ENCODE results near the gene METTL8. TPM values are rescaled to one million over a fixed set of nuclear protein-coding genes. Genes with fewer than 3 reads are reported as not detected.

METTL8 gene
- polyA plus RNA-seq, 2 of the 4 experiments (the other 2 are of a cell fraction), result 21.8 to 58.3 TPM

GRCh38 chr2:171293661-171294060, 140.1 kb downstream of the METTL8 start:
- TF ChIP-seq SREBF2 (IDR thresholded peaks at IDR 0.05) (no peak), GATA3 (IDR thresholded peaks at IDR 0.05; ENCODE audit: borderline replicate concordance) (no peak), RARB (CRISPR knock-in tag; IDR thresholded peaks at IDR 0.05) (no peak), MYC (IDR thresholded peaks at IDR 0.05; ENCODE audit: borderline replicate concordance, low read length) (no peak), POLR2A (IDR thresholded peaks at IDR 0.05; ENCODE audit: low read length) (no peak), ZFP36 (IDR thresholded peaks at IDR 0.05; ENCODE audit: borderline replicate concordance, partially characterized antibody) (no peak), HOXB13 (CRISPR knock-in tag; IDR thresholded peaks at IDR 0.05; ENCODE audit: low read depth) (no peak), BHLHE40 (IDR thresholded peaks at IDR 0.05; ENCODE audit: low read depth, low read length) (no peak), FOXS1 (CRISPR knock-in tag; IDR thresholded peaks at IDR 0.05) (no peak)
- TF ChIP-seq, protein P1, sequence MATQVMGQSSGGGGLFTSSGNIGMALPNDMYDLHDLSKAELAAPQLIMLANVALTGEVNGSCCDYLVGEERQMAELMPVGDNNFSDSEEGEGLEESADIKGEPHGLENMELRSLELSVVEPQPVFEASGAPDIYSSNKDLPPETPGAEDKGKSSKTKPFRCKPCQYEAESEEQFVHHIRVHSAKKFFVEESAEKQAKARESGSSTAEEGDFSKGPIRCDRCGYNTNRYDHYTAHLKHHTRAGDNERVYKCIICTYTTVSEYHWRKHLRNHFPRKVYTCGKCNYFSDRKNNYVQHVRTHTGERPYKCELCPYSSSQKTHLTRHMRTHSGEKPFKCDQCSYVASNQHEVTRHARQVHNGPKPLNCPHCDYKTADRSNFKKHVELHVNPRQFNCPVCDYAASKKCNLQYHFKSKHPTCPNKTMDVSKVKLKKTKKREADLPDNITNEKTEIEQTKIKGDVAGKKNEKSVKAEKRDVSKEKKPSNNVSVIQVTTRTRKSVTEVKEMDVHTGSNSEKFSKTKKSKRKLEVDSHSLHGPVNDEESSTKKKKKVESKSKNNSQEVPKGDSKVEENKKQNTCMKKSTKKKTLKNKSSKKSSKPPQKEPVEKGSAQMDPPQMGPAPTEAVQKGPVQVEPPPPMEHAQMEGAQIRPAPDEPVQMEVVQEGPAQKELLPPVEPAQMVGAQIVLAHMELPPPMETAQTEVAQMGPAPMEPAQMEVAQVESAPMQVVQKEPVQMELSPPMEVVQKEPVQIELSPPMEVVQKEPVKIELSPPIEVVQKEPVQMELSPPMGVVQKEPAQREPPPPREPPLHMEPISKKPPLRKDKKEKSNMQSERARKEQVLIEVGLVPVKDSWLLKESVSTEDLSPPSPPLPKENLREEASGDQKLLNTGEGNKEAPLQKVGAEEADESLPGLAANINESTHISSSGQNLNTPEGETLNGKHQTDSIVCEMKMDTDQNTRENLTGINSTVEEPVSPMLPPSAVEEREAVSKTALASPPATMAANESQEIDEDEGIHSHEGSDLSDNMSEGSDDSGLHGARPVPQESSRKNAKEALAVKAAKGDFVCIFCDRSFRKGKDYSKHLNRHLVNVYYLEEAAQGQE (IDR thresholded peaks at IDR 0.05), result no peak
- TF ChIP-seq, protein P2, sequence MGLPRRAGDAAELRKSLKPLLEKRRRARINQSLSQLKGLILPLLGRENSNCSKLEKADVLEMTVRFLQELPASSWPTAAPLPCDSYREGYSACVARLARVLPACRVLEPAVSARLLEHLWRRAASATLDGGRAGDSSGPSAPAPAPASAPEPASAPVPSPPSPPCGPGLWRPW (IDR thresholded peaks at IDR 0.05), result no peak
- DNase-seq (ENCODE audit: low read depth in 1 of 2, low spot score in 1 of 2), result no peak
- Histone ChIP-seq H3K4me1 (no peaks in the 10 kb centered on the region), H3K4me2 (no peak overlapping the region), H3K27ac (no peak overlapping the region), H3K9me3 (no peaks in the 10 kb centered on the region), H3K4me3 (no peak overlapping the region)
- no peak for ATAC-seq
- FAIRE-seq, result no peak
- POLR2A ChIA-PET, result no interaction called here
- CTCF ChIA-PET, result no interaction called here
- WGBS (ENCODE audit: missing lambda C conversion rate), result 68% methylated on average over 5 of the region's 5 CpGs

- Histone ChIP-seq H3K27ac (no peak overlapping the region), H3K4me3 (no peak overlapping the region), H3K4me2 (no peak overlapping the region), H3K9me3 (no peaks in the 10 kb centered on the region), H3K4me1 (no peaks in the 10 kb centered on the region)
- TF ChIP-seq MAZ (IDR thresholded peaks at IDR 0.05; ENCODE audit: borderline replicate concordance, low read depth, low read length), result no peak
- TF ChIP-seq CEBPB (IDR thresholded peaks at IDR 0.05), result no peak
- TF ChIP-seq, protein P3, sequence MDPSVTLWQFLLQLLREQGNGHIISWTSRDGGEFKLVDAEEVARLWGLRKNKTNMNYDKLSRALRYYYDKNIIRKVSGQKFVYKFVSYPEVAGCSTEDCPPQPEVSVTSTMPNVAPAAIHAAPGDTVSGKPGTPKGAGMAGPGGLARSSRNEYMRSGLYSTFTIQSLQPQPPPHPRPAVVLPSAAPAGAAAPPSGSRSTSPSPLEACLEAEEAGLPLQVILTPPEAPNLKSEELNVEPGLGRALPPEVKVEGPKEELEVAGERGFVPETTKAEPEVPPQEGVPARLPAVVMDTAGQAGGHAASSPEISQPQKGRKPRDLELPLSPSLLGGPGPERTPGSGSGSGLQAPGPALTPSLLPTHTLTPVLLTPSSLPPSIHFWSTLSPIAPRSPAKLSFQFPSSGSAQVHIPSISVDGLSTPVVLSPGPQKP (IDR thresholded peaks at IDR 0.05; ENCODE audit: low read depth, low read length), result no peak
- TF ChIP-seq, protein P1 (IDR thresholded peaks at IDR 0.05), result no peak
- TF ChIP-seq E2F6 (IDR thresholded peaks at IDR 0.05; ENCODE audit: borderline replicate concordance, low read depth), result no peak
- no peak for TF ChIP-seq RNF2 (IDR thresholded peaks at IDR 0.05; ENCODE audit: borderline replicate concordance, low read depth)
- no peak for TF ChIP-seq RAD21 (conservative IDR thresholded peaks at IDR 0.05 in 1 of 2, IDR thresholded peaks at IDR 0.05 in 1 of 2)
- TF ChIP-seq FOXS1 (CRISPR knock-in tag; IDR thresholded peaks at IDR 0.05), result no peak
- no peak for TF ChIP-seq MAFK (IDR thresholded peaks at IDR 0.05; ENCODE audit: partially characterized antibody)
- no peak for TF ChIP-seq ATOH8 (CRISPR knock-in tag; IDR thresholded peaks at IDR 0.05; ENCODE audit: low read depth)
- TF ChIP-seq POLR2AphosphoS2 (conservative IDR thresholded peaks at IDR 0.05; ENCODE audit: low read length), result no peak
- no peak for TF ChIP-seq NR3C1 (IDR thresholded peaks at IDR 0.05)
- TF ChIP-seq ZFP36 (IDR thresholded peaks at IDR 0.05; ENCODE audit: borderline replicate concordance, partially characterized antibody), result no peak
- TF ChIP-seq NFE2L2 (conservative IDR thresholded peaks at IDR 0.05; ENCODE audit: low read length), result no peak
- TF ChIP-seq FOSL2 (IDR thresholded peaks at IDR 0.05), result no peak
- no peak for TF ChIP-seq FOSL2 (CRISPR knock-in tag; IDR thresholded peaks at IDR 0.05)
- no peak for TF ChIP-seq TP53 (CRISPR knock-in tag; IDR thresholded peaks at IDR 0.05)
- TF ChIP-seq EP300 (IDR thresholded peaks at IDR 0.05), result no peak
- TF ChIP-seq CBX8 (IDR thresholded peaks at IDR 0.05), result no peak
- TF ChIP-seq NPAS2 (CRISPR knock-in tag; IDR thresholded peaks at IDR 0.05; ENCODE audit: borderline replicate concordance), result no peak
- ChIA-PET CTCF (no interaction called here), POLR2A (no interaction called here)
- DNase-seq (ENCODE audit: low read depth in 1 of 2, low spot score in 1 of 2) (no peak), FAIRE-seq (no peak), ATAC-seq (no peak)
- 84% methylated on average over 3 of the region's 3 CpGs for WGBS (ENCODE audit: missing lambda C conversion rate)
Observed at GRCh38 chr2:171289991-171290390, 143.8 kb downstream of the METTL8 start.

All from A549 (cell line).